ENCODE data around the gene SPACA6.

Gene SPACA6

DNA sequence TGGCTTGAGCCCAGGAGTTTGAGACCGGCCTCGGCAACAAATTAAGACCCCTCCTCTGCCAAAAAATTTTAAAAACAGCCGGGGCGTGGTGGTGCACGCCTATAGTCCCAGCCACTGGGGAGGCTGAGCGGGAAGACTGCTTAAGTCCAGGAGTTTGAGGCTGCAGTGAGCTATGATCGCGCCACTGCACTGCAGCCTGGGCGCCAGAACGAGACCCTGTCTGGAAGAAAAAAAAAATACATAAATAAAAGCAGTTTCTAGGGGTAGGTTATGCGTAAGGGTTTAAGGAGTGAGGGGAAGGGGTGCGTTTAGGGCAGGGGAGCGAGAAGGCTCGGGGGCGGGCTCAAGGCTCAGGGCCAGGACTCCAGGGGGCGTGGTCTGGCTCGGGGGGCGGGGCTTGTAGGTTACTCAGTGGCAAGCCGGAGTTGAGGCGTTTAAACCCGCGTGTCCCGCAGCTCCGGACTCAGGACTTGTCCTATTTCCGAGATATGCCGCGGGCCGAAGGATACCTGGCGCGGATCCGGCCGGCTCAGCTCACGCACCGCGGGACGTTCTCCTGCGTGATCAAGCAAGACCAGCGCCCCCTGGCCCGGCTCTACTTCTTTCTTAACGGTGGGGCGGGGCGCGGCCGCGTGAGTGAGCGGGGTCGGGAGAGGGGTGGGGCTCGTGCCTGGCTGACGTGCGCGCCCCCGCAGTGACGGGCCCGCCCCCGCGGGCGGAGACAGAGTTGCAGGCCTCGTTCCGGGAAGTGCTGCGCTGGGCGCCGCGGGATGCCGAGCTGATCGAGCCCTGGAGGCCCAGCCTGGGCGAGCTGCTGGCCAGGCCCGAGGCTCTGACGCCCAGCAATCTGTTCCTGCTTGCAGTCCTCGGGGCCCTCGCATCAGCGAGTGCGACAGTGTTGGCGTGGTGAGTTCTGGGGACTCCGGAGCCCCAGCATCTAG lies 10.7 kb downstream of the SPACA6 start:
- DNase-seq (ENCODE audit: extremely low spot score, insufficient read length, low read depth) (peak; percentile 96), FAIRE-seq (peak; percentile 89)

GRCh38 chr19:51704626-51705025 lies 11.5 kb downstream of the SPACA6 start:
- FAIRE-seq (no peak), DNase-seq (ENCODE audit: extremely low spot score, insufficient read length, low read depth) (no peak)

DNA sequence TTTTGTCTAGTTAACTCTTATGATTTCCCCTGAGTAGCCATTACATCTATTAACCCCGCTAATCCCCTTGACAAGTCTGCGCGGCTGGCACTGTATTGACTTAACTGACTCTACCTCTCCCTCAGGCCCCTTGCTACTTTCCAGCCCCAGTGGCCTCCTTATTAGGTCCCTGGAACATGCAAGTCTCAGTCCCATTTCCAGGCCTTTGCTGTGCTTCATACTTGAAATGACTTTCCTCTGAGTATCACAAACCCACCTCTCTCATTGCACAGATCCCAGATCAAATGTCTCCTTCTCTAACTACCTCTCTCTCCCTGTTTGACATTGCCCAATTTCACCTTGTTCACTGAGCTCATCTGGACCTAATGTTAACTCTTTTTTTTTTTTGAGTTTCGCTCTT lies 13.2 kb downstream of the SPACA6 start:
- DNase-seq (ENCODE audit: extremely low spot score, insufficient read length, low read depth): no peak
- no peak for FAIRE-seq

- DNase-seq (ENCODE audit: extremely low spot score, insufficient read length, low read depth) (no peak), FAIRE-seq (no peak)
These were observed 13.8 kb downstream of the SPACA6 start for GRCh38 chr19:51706885-51707284.

GRCh38 chr19:51708811-51709210 lies 15.7 kb downstream of the SPACA6 start:
- DNase-seq (ENCODE audit: extremely low spot score, insufficient read length, low read depth) (no peak), FAIRE-seq (no peak)

DNA sequence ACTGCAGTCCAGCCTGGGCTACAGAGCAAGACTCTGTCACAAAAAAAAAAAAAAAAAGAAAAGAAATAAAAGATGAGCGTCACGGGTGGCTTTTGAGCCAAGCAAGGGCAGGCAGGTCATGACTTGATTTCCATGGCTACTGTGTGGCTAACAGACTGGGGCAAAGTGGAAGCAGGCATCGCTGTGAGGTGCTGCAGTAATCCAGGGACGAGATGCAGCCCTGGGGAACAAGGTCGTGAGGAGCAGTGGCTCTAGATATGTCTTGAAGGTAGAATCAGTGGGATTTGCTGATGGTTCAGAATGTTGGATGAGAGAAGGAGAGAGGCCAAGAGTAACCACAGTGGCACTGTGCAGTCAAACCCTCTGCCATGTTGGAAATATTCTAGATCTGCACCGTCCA lies 16.4 kb downstream of the SPACA6 start:
- no peak for FAIRE-seq
- DNase-seq (ENCODE audit: extremely low spot score, insufficient read length, low read depth): no peak

GRCh38 chr19:51710163-51710562 lies 17.0 kb downstream of the SPACA6 start:
- FAIRE-seq (no peak), DNase-seq (ENCODE audit: extremely low spot score, insufficient read length, low read depth) (no peak)

- DNase-seq (ENCODE audit: extremely low spot score, insufficient read length, low read depth): no peak
- no peak for FAIRE-seq
These were observed 18.6 kb downstream of the SPACA6 start for GRCh38 chr19:51711702-51712101.

DNA sequence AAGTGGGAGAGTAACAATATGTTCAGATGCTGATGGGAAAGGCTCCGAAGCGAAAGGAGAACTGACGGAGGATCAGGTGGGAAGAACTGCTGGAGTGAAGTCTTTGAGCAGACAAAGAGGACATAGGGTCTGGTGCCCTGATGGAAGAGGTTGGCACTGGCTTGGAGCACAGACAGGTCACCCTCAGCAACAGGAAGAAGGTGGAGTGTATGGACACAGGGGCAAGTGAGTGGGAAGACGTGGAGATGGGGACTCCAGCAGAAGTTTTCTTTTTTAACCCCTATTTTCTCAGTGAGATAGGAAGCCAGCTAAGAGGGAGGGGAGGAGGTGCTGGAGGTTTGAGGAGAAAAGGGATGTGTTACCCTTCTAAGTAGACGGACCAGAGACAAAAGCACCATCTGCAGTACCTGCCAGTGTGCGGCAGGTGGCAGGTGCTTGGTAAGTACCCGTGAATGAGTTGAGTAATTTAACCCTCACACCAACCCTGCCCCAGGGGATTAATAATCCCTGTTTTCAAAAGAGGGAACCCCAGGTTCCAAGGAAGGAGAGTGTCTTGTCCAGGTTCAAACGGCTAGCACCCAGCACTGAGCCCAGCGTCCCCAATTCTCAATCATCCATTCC lies 19.4 kb downstream of the SPACA6 start:
- no peak for FAIRE-seq
- peak; percentile 12 for DNase-seq (ENCODE audit: extremely low spot score, insufficient read length, low read depth)

DNA sequence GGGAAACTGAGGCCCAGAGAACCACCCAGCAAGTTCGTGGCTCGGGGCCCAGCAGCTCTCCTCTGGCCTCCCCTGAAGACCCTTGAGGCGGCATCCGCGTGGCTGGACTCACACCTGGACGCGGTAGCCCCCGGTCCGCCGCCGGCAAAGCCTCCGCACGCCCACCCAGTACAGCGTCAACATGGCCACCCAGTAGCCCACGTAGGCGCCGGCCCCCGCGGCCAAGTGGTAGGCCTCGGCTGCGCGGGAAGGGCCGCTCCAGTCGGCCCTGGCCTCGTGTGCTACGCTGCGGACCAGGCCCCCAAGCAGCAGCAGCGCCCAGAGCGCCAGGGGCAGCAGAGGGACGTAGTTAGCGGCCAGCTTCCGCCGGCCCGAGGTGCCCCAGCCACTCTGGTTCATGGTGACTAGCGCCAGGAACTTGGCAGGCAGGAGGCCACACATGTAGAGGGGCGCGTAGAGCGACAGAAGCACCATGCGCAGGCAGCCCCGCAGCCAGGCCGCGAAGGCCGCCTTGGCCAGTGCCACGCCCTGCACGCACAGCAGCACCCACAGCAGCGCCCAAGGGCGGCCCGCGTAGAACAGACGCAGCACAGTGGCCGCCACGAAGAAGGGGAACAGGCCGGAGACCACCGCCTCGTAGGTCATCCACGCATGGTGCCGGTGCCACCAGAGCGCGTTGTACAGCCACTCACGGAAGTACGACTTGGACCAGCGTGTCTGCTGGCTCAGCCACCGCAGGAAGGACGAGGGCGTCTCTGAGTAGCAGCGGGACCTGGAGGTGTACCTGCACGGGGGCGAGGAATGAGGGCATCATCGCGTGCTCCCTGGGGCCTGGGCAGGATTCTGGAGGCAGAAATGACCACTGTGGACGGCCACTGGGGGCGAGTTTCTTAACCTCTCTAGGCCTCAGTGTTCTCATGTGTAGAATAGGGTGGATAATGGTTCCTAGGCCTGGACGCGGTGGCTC lies 20.5 kb downstream of the SPACA6 start:
- DNase-seq (ENCODE audit: extremely low spot score, insufficient read length, low read depth): no peak
- FAIRE-seq: no peak

- DNase-seq (ENCODE audit: extremely low spot score, insufficient read length, low read depth) (no peak), FAIRE-seq (no peak)
These were observed 21.7 kb downstream of the SPACA6 start for GRCh38 chr19:51714848-51715247.

DNA sequence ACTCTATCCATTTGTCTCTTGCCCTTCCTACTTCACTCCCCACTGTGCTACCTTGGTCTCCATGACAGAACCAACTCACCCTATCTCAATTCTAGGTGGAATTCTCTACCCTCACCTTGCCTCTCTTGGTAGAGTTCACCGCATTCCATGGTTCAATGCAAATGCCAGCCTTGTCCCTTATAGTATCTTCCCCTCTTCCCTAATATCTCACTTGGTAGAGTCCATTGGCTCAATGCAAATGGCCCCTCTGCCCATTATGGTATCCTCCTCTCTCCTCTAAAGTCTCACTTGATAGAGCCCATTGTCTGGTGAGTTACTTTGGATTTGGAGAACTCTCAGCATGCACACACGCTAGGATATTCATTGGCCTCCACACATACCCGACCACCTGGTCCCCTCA lies 22.7 kb downstream of the SPACA6 start:
- FAIRE-seq: no peak

DNA sequence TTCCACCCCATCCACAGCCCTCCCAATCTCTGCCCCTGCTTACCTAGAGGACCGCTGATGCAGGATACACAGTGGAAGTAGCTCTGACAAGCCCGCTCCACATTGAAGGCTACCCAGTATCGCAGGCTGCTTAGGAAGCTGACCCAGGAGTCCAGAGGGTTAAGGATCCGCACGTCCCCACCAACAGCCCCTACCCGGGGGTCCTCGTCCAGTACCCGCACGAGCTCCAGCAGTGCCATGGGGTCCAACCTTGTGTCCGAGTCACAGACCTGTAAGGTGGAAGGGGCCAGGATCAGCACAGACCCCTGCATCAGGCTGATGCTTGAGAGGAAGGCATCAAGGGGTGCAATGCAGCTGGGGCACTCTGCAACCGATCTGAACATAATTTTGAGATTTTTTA lies 23.8 kb downstream of the SPACA6 start:
- DNase-seq (ENCODE audit: extremely low spot score, insufficient read length, low read depth): no peak
- no peak for FAIRE-seq

More for the DNA sequence above, 22.7 kb downstream of the SPACA6 start:
- DNase-seq (ENCODE audit: extremely low spot score, insufficient read length, low read depth): no peak

- FAIRE-seq (no peak), DNase-seq (ENCODE audit: extremely low spot score, insufficient read length, low read depth) (no peak)
These were observed 26.3 kb downstream of the SPACA6 start for GRCh38 chr19:51719251-51719988.

GRCh38 chr19:51721905-51722304 lies 28.8 kb downstream of the SPACA6 start:
- DNase-seq (ENCODE audit: extremely low spot score, insufficient read length, low read depth) (no peak), FAIRE-seq (no peak)

DNA sequence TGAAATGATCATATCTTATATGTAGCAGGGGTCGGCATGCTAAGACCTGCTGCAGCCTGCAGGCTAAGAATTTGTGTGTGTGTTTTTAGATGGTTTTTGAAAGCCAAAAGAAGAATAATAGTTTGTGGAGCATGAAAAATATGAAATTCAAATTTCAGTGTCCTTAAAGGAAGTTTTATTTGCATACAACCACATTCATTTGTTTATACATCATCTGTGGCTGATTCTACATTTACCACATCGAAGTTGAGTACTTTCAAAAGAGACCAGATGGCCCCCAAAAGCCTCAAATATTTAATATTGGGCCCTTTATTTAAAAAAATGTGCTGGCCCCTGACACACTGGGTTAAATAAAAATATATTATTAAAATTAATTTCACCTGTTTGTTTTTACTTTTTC lies 29.4 kb downstream of the SPACA6 start:
- DNase-seq (ENCODE audit: extremely low spot score, insufficient read length, low read depth) (no peak), FAIRE-seq (no peak)

GRCh38 chr19:51724543-51724942 lies 31.4 kb downstream of the SPACA6 start:
- FAIRE-seq (no peak), DNase-seq (ENCODE audit: extremely low spot score, insufficient read length, low read depth) (no peak)

DNA sequence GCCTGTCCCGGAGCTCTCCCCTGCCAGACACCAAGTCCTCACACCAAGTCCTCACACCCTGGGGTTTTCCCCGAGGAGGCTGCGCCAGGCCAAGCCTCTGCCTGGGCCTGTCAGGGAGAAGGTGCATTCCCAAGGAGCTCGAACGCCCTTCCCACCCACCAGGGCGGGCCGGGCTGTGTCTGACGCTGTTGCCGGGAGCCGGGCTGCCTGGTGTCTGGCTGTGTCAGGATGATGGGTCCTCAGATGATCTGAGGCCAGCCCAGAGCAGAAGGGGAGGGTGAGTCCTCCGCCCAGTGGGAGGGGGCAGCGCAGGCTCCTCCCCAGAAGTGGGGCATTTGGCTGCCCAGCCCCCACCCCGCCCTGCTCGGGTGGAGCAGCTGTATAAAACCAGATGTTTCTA lies 32.9 kb downstream of the SPACA6 start:
- no peak for FAIRE-seq

DNA sequence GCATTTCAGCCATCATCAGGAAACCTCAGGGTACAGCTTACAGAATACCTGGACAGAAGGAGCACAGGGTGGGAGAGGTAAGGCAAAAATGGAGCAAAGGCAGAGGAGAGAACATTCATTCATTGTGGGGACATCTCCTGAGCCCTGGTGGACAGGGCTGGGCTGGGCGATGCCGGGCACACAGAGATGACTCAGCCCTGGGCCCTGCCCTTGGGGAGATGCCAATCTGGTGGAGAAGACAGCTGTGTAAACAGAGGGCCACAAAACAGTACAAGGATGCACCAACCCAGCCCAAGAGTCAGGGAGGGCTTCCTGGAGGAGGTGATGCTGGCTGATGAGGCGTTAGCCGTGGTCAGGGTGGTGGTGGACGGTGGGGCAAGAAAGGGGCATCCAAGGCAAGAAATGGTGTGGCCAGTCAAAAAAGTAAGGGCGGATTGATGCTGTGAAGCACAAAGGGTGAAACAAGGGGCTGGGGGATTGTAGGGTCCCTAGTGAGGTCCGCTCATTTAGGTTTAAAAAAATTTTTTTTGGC lies 34.3 kb downstream of the SPACA6 start:
- DNase-seq (ENCODE audit: extremely low spot score, insufficient read length, low read depth) (no peak), FAIRE-seq (no peak)

More for the DNA sequence above, 32.9 kb downstream of the SPACA6 start:
- no peak for DNase-seq (ENCODE audit: extremely low spot score, insufficient read length, low read depth)

All from GM18507 (cell line).